ENCODE results near the gene QPRT. TPM values are rescaled to one million over a fixed set of nuclear protein-coding genes. Genes with fewer than 3 reads are reported as not detected.
"Not testable (repeated sequence)": the region's sequence is repeated elsewhere in the genome, so short reads cannot be mapped to it uniquely, and the experiment has no call there.

QPRT gene
- total and polyA plus RNA-seq, 12 donors: 48.8 to 325 (median 130) TPM

- H3K4me1 ChIP-seq (replicated peaks in 1 of 2): no peaks in the 10 kb centered on the region
- H3K4me3 ChIP-seq: no peak overlapping the region
- no peak for DNase-seq
- no peaks in the 10 kb centered on the region for H3K36me3 ChIP-seq (replicated peaks in 1 of 2)
- no peak overlapping the region for H3K27ac ChIP-seq
- WGBS, 4 donors: 65 to 73% (median 69%) methylated on average over 6 of the region's 6 CpGs
- H3K9me3 ChIP-seq (replicated peaks in 1 of 3): no peaks in the 10 kb centered on the region
- H3K27me3 ChIP-seq: peaks cover 9% of the 10 kb centered on the region
- intact Hi-C loops (cut with DNase I): no loop called here
- TF ChIP-seq POLR2A (IDR thresholded peaks at IDR 0.05) (no peak), CTCF (IDR thresholded peaks at IDR 0.05) (no peak)
Observed at GRCh38 chr16:29736764-29737163, 57.8 kb downstream of the QPRT start.

DNA sequence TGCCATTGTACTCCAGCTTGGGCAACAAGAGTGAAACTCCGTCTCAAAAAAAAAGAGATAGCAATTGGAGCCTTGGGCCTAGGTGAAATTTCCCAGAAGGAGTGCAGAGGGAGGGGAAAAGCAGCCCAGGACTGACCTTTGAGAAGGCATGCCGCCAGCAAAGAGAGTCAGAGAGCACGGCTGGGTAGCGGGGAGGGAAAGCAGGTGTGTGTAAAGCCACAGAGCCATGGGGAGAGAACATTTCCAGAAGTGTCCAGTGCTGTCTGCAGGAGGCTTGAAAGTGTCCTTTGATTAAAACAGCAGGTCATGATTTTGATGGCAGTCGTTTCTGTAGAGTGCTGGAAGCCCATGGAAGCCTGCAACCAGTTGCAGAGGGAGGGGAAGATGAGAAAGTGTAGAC, 58.7 kb downstream of the QPRT start:
- WGBS, 4 donors: 53 to 65% (median 55%) methylated on average over 5 of the region's 5 CpGs
- no peaks in the 10 kb centered on the region for H3K36me3 ChIP-seq (replicated peaks in 1 of 2)
- H3K27me3 ChIP-seq: peaks cover 9% of the 10 kb centered on the region
- no peak for TF ChIP-seq POLR2A (IDR thresholded peaks at IDR 0.05)
- no peak for TF ChIP-seq CTCF (IDR thresholded peaks at IDR 0.05)
- H3K4me3 ChIP-seq: no peak overlapping the region
- H3K9me3 ChIP-seq (replicated peaks in 1 of 3): no peaks in the 10 kb centered on the region
- H3K27ac ChIP-seq: no peak overlapping the region
- peak in 3 of 7 donors; percentile 20 to 26 (median 21) for DNase-seq
- intact Hi-C loops (cut with DNase I): no loop called here
- H3K4me1 ChIP-seq (replicated peaks in 1 of 2): no peaks in the 10 kb centered on the region

DNA sequence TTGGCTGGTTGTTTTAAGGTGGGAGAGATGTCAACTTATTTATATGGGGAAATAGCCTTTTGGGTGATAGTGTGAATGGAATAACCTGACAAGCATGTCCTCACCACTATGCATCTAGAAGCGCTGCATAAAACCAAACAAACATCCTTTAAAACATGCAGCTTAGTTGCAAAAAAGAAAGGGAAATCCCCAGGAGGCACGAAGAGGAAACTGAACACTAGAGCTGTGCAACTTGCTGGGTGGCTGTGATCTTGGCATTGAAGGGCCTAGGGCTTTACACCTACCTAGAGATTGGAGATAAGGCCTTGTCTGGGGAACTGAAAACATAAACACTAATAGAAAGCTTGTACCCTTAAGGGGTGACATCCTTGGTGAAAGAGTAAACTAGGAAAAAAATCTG, 59.5 kb downstream of the QPRT start:
- intact Hi-C loops (cut with DNase I): no loop called here
- no peak for DNase-seq
- WGBS, 4 donors: 58 to 81% (median 66%) methylated on average over 2 of the region's 2 CpGs

DNA sequence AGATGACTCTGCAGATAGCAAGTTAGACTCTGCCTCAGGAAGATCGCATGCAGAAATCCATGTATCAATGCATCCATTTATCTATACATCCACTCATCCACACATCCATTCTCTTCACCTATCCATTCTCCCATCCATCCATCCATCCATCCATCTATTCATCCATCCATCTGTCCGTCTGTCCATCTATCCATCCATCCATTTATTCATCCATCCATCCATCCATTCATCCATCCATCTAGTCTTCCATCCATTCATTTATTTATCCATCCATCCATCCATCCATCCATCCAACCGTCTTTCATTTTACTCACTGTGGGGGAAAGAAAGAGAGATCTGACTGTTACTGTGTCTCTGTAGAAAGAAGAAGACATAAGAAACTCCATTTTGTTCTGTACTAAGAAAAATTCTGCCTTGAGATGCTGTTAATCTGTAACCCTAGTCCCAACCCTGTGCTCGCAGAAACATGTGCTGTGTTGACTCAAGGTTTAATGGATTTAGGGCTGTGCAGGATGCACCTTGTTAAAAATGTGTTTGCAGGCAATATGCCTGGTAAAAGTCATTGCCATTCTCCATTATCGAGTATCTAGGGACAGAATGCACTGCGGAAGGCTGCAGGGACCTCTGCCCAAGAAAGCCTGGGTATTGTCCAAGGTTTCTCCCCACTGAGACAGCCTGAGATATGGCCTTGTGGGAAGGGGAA, 61.1 kb downstream of the QPRT start:
- H3K9me3 ChIP-seq (replicated peaks in 1 of 3); H3K27ac ChIP-seq; H3K27me3 ChIP-seq; intact Hi-C loops (cut with DNase I); DNase-seq; H3K4me1 ChIP-seq (replicated peaks in 1 of 2); H3K36me3 ChIP-seq (replicated peaks in 1 of 2); H3K4me3 ChIP-seq: not testable (repeated sequence)
- 75 to 85% (median 80%) methylated on average over 6 of the region's 6 CpGs for WGBS, 4 donors

More for the DNA sequence above, 59.5 kb downstream of the QPRT start:
- H3K36me3 ChIP-seq (replicated peaks in 1 of 2): no peaks in the 10 kb centered on the region
- no peak for TF ChIP-seq CTCF (IDR thresholded peaks at IDR 0.05)
- H3K27ac ChIP-seq: no peak overlapping the region
- H3K9me3 ChIP-seq (replicated peaks in 1 of 3): no peaks in the 10 kb centered on the region
- no peaks in the 10 kb centered on the region for H3K4me1 ChIP-seq (replicated peaks in 1 of 2)
- peaks cover 9% of the 10 kb centered on the region for H3K27me3 ChIP-seq
- H3K4me3 ChIP-seq: no peak overlapping the region

GRCh38 chr16:29740630-29741015, 61.6 kb downstream of the QPRT start:
- H3K27ac ChIP-seq; H3K27me3 ChIP-seq; intact Hi-C loops (cut with DNase I); H3K4me1 ChIP-seq (replicated peaks in 1 of 2); H3K9me3 ChIP-seq (replicated peaks in 1 of 3); H3K4me3 ChIP-seq; H3K36me3 ChIP-seq (replicated peaks in 1 of 2); DNase-seq: not testable (repeated sequence)
- 60 to 69% (median 65%) methylated on average over 11 of the region's 11 CpGs for WGBS, 4 donors

Data from adrenal gland (tissue), 12 donors.